Measurements from ENCODE around the gene TCERG1. TPM values are rescaled to one million over a fixed set of nuclear protein-coding genes. Genes with fewer than 3 reads are reported as not detected.

Gene TCERG1
- total and polyA plus RNA-seq, 5 donors from 2014 or later, result 28.2 to 86.9 (median 30.5) TPM

- Mint-ChIP-seq H3K36me3 (no peaks in the 10 kb centered on the region), H3K27ac (no peak overlapping the region), H3K9me3 (no peaks in the 10 kb centered on the region), H3K4me3 (no peak overlapping the region), H3K27me3 (peaks cover 5% of the 10 kb centered on the region), H3K4me1 (peaks cover 0 to 2% (median under 1%) of the 10 kb centered on the region in 4 donors)
- no peaks in the 10 kb centered on the region for H3K4me1 ChIP-seq (ENCODE audit: control insufficient read depth, insufficient read depth, low read length, poor library complexity, severe bottlenecking)
- ATAC-seq (ENCODE audit: low read depth in 2 of 2) (no peak), DNase-seq (no peak)
- H3K27me3 ChIP-seq (ENCODE audit: control insufficient read depth, insufficient read depth, low read length), result no peaks in the 10 kb centered on the region
- H3K36me3 ChIP-seq (ENCODE audit: control insufficient read depth, insufficient read depth, low read length), result no peaks in the 10 kb centered on the region
- no peak overlapping the region for H3K27ac ChIP-seq (ENCODE audit: insufficient read depth, low read length, poor library complexity, severe bottlenecking)
- no peak overlapping the region for H3K4me3 ChIP-seq (ENCODE audit: low read depth, low read length)
- no peaks in the 10 kb centered on the region for H3K9me3 ChIP-seq (ENCODE audit: control insufficient read depth in 2 of 2, low read length in 2 of 2)
Observed at GRCh38 chr5:146539973-146540372, 92.8 kb downstream of the TCERG1 start.

- H3K27me3 Mint-ChIP-seq, result peaks cover 5% of the 10 kb centered on the region
Observed at GRCh38 chr5:146540414-146540813, 93.3 kb downstream of the TCERG1 start.

GRCh38 chr5:146541958-146542849 lies 95.1 kb downstream of the TCERG1 start:
- H3K4me1 Mint-ChIP-seq, result peaks cover 0 to 2% (median under 1%) of the 10 kb centered on the region in 4 donors
- no peaks in the 10 kb centered on the region for H3K9me3 Mint-ChIP-seq
- Histone ChIP-seq H3K36me3 (ENCODE audit: control insufficient read depth, insufficient read depth, low read length) (no peaks in the 10 kb centered on the region), H3K9me3 (ENCODE audit: control insufficient read depth in 2 of 2, low read length in 2 of 2) (no peaks in the 10 kb centered on the region), H3K4me3 (ENCODE audit: low read depth, low read length) (no peak overlapping the region), H3K4me1 (ENCODE audit: control insufficient read depth, insufficient read depth, low read length, poor library complexity, severe bottlenecking) (no peaks in the 10 kb centered on the region), H3K27ac (ENCODE audit: insufficient read depth, low read length, poor library complexity, severe bottlenecking) (no peak overlapping the region), H3K27me3 (ENCODE audit: control insufficient read depth, insufficient read depth, low read length) (no peaks in the 10 kb centered on the region)
- DNase-seq, result peak; percentile 43 to 64 (median 47)
- ATAC-seq (ENCODE audit: low read depth in 2 of 2), result peak; percentile 73 to 78
- H3K36me3 Mint-ChIP-seq, result no peaks in the 10 kb centered on the region
- H3K27me3 Mint-ChIP-seq, result peaks cover 12% of the 10 kb centered on the region
- H3K4me3 Mint-ChIP-seq, result no peak overlapping the region
- H3K27ac Mint-ChIP-seq, result no peak overlapping the region

More at GRCh38 chr5:146540414-146540813, 93.3 kb downstream of the TCERG1 start:
- Histone ChIP-seq H3K27me3 (ENCODE audit: control insufficient read depth, insufficient read depth, low read length) (no peaks in the 10 kb centered on the region), H3K4me1 (ENCODE audit: control insufficient read depth, insufficient read depth, low read length, poor library complexity, severe bottlenecking) (no peaks in the 10 kb centered on the region), H3K36me3 (ENCODE audit: control insufficient read depth, insufficient read depth, low read length) (no peaks in the 10 kb centered on the region), H3K27ac (ENCODE audit: insufficient read depth, low read length, poor library complexity, severe bottlenecking) (no peak overlapping the region), H3K4me3 (ENCODE audit: low read depth, low read length) (no peak overlapping the region), H3K9me3 (ENCODE audit: control insufficient read depth in 2 of 2, low read length in 2 of 2) (no peaks in the 10 kb centered on the region)
- Mint-ChIP-seq H3K36me3 (no peaks in the 10 kb centered on the region), H3K9me3 (no peaks in the 10 kb centered on the region), H3K4me1 (peaks cover 0 to 2% (median under 1%) of the 10 kb centered on the region in 4 donors), H3K4me3 (no peak overlapping the region), H3K27ac (no peak overlapping the region)
- ATAC-seq (ENCODE audit: low read depth in 2 of 2) (no peak), DNase-seq (no peak)

GRCh38 chr5:146544232-146544631 lies 97.1 kb downstream of the TCERG1 start:
- ATAC-seq (ENCODE audit: low read depth in 2 of 2) (no peak), DNase-seq (no peak)
- Mint-ChIP-seq H3K4me1 (peaks cover 0 to 2% (median under 1%) of the 10 kb centered on the region in 4 donors), H3K9me3 (no peaks in the 10 kb centered on the region), H3K27me3 (peaks cover 14% of the 10 kb centered on the region), H3K4me3 (no peak overlapping the region), H3K27ac (no peak overlapping the region), H3K36me3 (no peaks in the 10 kb centered on the region)
- no peaks in the 10 kb centered on the region for H3K9me3 ChIP-seq (ENCODE audit: control insufficient read depth in 2 of 2, low read length in 2 of 2)
- no peak overlapping the region for H3K4me3 ChIP-seq (ENCODE audit: low read depth, low read length)
- H3K27ac ChIP-seq (ENCODE audit: insufficient read depth, low read length, poor library complexity, severe bottlenecking), result no peak overlapping the region
- no peaks in the 10 kb centered on the region for H3K4me1 ChIP-seq (ENCODE audit: control insufficient read depth, insufficient read depth, low read length, poor library complexity, severe bottlenecking)
- no peaks in the 10 kb centered on the region for H3K27me3 ChIP-seq (ENCODE audit: control insufficient read depth, insufficient read depth, low read length)
- H3K36me3 ChIP-seq (ENCODE audit: control insufficient read depth, insufficient read depth, low read length), result no peaks in the 10 kb centered on the region

- no peak for DNase-seq
- no peak for ATAC-seq (ENCODE audit: low read depth in 2 of 2)
- Histone ChIP-seq H3K36me3 (ENCODE audit: control insufficient read depth, insufficient read depth, low read length) (no peaks in the 10 kb centered on the region), H3K27me3 (ENCODE audit: control insufficient read depth, insufficient read depth, low read length) (peaks cover 6% of the 10 kb centered on the region), H3K9me3 (ENCODE audit: control insufficient read depth in 2 of 2, low read length in 2 of 2) (no peaks in the 10 kb centered on the region), H3K4me1 (ENCODE audit: control insufficient read depth, insufficient read depth, low read length, poor library complexity, severe bottlenecking) (no peaks in the 10 kb centered on the region), H3K4me3 (ENCODE audit: low read depth, low read length) (no peak overlapping the region), H3K27ac (ENCODE audit: insufficient read depth, low read length, poor library complexity, severe bottlenecking) (no peak overlapping the region)
- Mint-ChIP-seq H3K27ac (no peak overlapping the region), H3K4me1 (no peaks in the 10 kb centered on the region), H3K4me3 (no peak overlapping the region), H3K36me3 (no peaks in the 10 kb centered on the region), H3K9me3 (peaks cover 0 to 2% (median 0%) of the 10 kb centered on the region in 7 donors), H3K27me3 (peaks cover 33% of the 10 kb centered on the region)
Observed at GRCh38 chr5:146548781-146549449, 101.8 kb downstream of the TCERG1 start.

- ATAC-seq (ENCODE audit: low read depth in 2 of 2), result no peak
- no peak overlapping the region for H3K27ac Mint-ChIP-seq
- H3K27ac ChIP-seq (ENCODE audit: insufficient read depth, low read length, poor library complexity, severe bottlenecking), result no peak overlapping the region
- no peaks in the 10 kb centered on the region for H3K4me1 Mint-ChIP-seq
- peaks cover 0 to 2% (median 0%) of the 10 kb centered on the region in 7 donors for H3K9me3 Mint-ChIP-seq
- peaks cover 33% of the 10 kb centered on the region for H3K27me3 Mint-ChIP-seq
- no peaks in the 10 kb centered on the region for H3K36me3 Mint-ChIP-seq
- no peaks in the 10 kb centered on the region for H3K9me3 ChIP-seq (ENCODE audit: control insufficient read depth in 2 of 2, low read length in 2 of 2)
- no peaks in the 10 kb centered on the region for H3K36me3 ChIP-seq (ENCODE audit: control insufficient read depth, insufficient read depth, low read length)
- peaks cover 8% of the 10 kb centered on the region for H3K27me3 ChIP-seq (ENCODE audit: control insufficient read depth, insufficient read depth, low read length)
- H3K4me1 ChIP-seq (ENCODE audit: control insufficient read depth, insufficient read depth, low read length, poor library complexity, severe bottlenecking), result no peaks in the 10 kb centered on the region
- no peak for DNase-seq
- no peak overlapping the region for H3K4me3 Mint-ChIP-seq
- H3K4me3 ChIP-seq (ENCODE audit: low read depth, low read length), result no peak overlapping the region
Observed at GRCh38 chr5:146549615-146550014, 102.5 kb downstream of the TCERG1 start.

- Histone ChIP-seq H3K27ac (ENCODE audit: insufficient read depth, low read length, poor library complexity, severe bottlenecking) (no peak overlapping the region), H3K9me3 (ENCODE audit: control insufficient read depth in 2 of 2, low read length in 2 of 2) (no peaks in the 10 kb centered on the region), H3K4me1 (ENCODE audit: control insufficient read depth, insufficient read depth, low read length, poor library complexity, severe bottlenecking) (no peaks in the 10 kb centered on the region), H3K4me3 (ENCODE audit: low read depth, low read length) (no peak overlapping the region), H3K36me3 (ENCODE audit: control insufficient read depth, insufficient read depth, low read length) (no peaks in the 10 kb centered on the region), H3K27me3 (ENCODE audit: control insufficient read depth, insufficient read depth, low read length) (peaks cover 8% of the 10 kb centered on the region)
- H3K36me3 Mint-ChIP-seq, result no peaks in the 10 kb centered on the region
- H3K27ac Mint-ChIP-seq, result no peak overlapping the region
- no peaks in the 10 kb centered on the region for H3K4me1 Mint-ChIP-seq
- H3K27me3 Mint-ChIP-seq, result peaks cover 32% of the 10 kb centered on the region
- no peak for DNase-seq
- H3K9me3 Mint-ChIP-seq, result peaks cover 0 to 2% (median 0%) of the 10 kb centered on the region in 7 donors
- ATAC-seq (ENCODE audit: low read depth in 2 of 2), result no peak
- no peak overlapping the region for H3K4me3 Mint-ChIP-seq
Observed at GRCh38 chr5:146553446-146553845, 106.3 kb downstream of the TCERG1 start.

All from CD4-positive, CD25-positive, alpha-beta regulatory T cell (primary cell).